A673 (cell line): ENCODE measurements around the gene ULBP1. TPM values are rescaled to one million over a fixed set of nuclear protein-coding genes. Genes with fewer than 3 reads are reported as not detected.
"Not testable (repeated sequence)": the region's sequence is repeated elsewhere in the genome, so short reads cannot be mapped to it uniquely, and the experiment has no call there.

ENCODE experiments used
- BruUV-seq: library from RNA; stranded (reverse); fragments of 400-500 nt; replicated peaks from 2 replicates; lab custom pipeline; 2021; lab: Mats Ljungman, UMichigan
- CTCF ChIA-PET: fragments of 300-600 bp; sonication (Branson Sonifier 250); formaldehyde crosslinking; loops from one replicate; lab custom pipeline; 2022; ENCODE audit warnings: antibody characterized with exemption; lab: Charles Lee
- POLR2A ChIA-PET: fragments of 300-600 bp; sonication (Branson Sonifier 250); formaldehyde crosslinking; loops from one replicate; lab custom pipeline; 2022; ENCODE audit warnings: antibody characterized with exemption; ENCODE audit not compliant: low non-redundant PET; lab: Charles Lee
- DNase-seq: peaks from one replicate; pipeline ENCODE4 v3.0.0-alpha.2; 2015; ENCODE audit warnings: low spot score
- H3K27ac ChIP-seq: fragments of 200-600 bp; sonication (generic); 2 replicates; pipeline ENCODE4 v1.5.1; 2016; ENCODE audit warnings: mixed run types, low read depth, mild to moderate bottlenecking, mixed read lengths, antibody characterized with exemption, low read length; ENCODE audit not compliant: poor library complexity, severe bottlenecking
- H3K27me3 ChIP-seq: fragments of 200-600 bp; sonication (generic); replicated peaks from 2 replicates; pipeline ENCODE4 v1.6.1; 2017; ENCODE audit warnings: mixed run types, low read depth, mild to moderate bottlenecking, mixed read lengths, antibody characterized with exemption, low read length; ENCODE audit not compliant: insufficient read depth, poor library complexity
- H3K36me3 ChIP-seq: fragments of 200-600 bp; sonication (generic); 2 replicates; pipeline ENCODE4 v1.6.1; 2016; ENCODE audit warnings: mixed run types, mild to moderate bottlenecking, mixed read lengths, antibody characterized with exemption, low read length; ENCODE audit not compliant: insufficient read depth, poor library complexity, severe bottlenecking
- H3K4me1 ChIP-seq: fragments of 200-600 bp; sonication (generic); 2 replicates; pipeline ENCODE4 v1.6.1; 2017; ENCODE audit warnings: mixed run types, mild to moderate bottlenecking, mixed read lengths, antibody characterized with exemption, low read length; ENCODE audit not compliant: insufficient read depth, poor library complexity, severe bottlenecking
- H3K4me3 ChIP-seq: fragments of 200-600 bp; sonication (generic); 2 replicates; pipeline ENCODE4 v1.5.1; 2016; ENCODE audit warnings: low read depth, mixed run types, mild to moderate bottlenecking, mixed read lengths, low read length; ENCODE audit not compliant: poor library complexity, severe bottlenecking
- H3K9me3 ChIP-seq: fragments of 200-600 bp; sonication (generic); 2 replicates; pipeline ENCODE4 v1.6.1; 2016; ENCODE audit warnings: mixed run types, low read depth, mild to moderate bottlenecking, mixed read lengths, antibody characterized with exemption, low read length; ENCODE audit not compliant: poor library complexity, severe bottlenecking
- intact Hi-C: fragments of 100-400 bp; cut with micrococcal nuclease; formaldehyde crosslinking; loops from one replicate; pipeline ENCODE4 v1.10.0; 2022; ENCODE audit not compliant: unreplicated experiment
- total RNA-seq: library from RNA; stranded (reverse); gene quantifications from 2 replicates; pipeline ENCODE4 v1.2.3, GENCODE V29; 2021
- TF ChIP-seq, protein P1 (sequence below): fragments of 300-800, 200-600 bp; sonication (generic); conservative IDR thresholded peaks from 2 replicates; pipeline ENCODE4 v1.5.1; 2017; ENCODE audit warnings: low read depth, mild to moderate bottlenecking, antibody characterized with exemption, low read length, moderate library complexity, mixed read lengths

The ULBP1 gene
- total RNA-seq, 1 experiment from 2014 or later = 5.2 TPM

- intact Hi-C loops, POLR2A ChIA-PET, H3K27ac ChIP-seq, H3K4me1 ChIP-seq, BruUV-seq, H3K9me3 ChIP-seq, H3K36me3 ChIP-seq, DNase-seq, H3K4me3 ChIP-seq: not testable (repeated sequence)
- TF ChIP-seq, protein P1, sequence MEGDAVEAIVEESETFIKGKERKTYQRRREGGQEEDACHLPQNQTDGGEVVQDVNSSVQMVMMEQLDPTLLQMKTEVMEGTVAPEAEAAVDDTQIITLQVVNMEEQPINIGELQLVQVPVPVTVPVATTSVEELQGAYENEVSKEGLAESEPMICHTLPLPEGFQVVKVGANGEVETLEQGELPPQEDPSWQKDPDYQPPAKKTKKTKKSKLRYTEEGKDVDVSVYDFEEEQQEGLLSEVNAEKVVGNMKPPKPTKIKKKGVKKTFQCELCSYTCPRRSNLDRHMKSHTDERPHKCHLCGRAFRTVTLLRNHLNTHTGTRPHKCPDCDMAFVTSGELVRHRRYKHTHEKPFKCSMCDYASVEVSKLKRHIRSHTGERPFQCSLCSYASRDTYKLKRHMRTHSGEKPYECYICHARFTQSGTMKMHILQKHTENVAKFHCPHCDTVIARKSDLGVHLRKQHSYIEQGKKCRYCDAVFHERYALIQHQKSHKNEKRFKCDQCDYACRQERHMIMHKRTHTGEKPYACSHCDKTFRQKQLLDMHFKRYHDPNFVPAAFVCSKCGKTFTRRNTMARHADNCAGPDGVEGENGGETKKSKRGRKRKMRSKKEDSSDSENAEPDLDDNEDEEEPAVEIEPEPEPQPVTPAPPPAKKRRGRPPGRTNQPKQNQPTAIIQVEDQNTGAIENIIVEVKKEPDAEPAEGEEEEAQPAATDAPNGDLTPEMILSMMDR = 0 out of 2 replicates have a peak, but pooled peaks have one; percentile 9
- H3K27me3 ChIP-seq = peaks cover 41% of the 10 kb centered on the region
- CTCF ChIA-PET = interaction anchor here (0.5 kb wide), 1 partner anchor 922 kb away, joined by 3 read pairs; no protein-coding TSS in a partner anchor
These were observed 9.8 kb upstream of the ULBP1 start for GRCh38 chr6:149953934-149954327.

DNA sequence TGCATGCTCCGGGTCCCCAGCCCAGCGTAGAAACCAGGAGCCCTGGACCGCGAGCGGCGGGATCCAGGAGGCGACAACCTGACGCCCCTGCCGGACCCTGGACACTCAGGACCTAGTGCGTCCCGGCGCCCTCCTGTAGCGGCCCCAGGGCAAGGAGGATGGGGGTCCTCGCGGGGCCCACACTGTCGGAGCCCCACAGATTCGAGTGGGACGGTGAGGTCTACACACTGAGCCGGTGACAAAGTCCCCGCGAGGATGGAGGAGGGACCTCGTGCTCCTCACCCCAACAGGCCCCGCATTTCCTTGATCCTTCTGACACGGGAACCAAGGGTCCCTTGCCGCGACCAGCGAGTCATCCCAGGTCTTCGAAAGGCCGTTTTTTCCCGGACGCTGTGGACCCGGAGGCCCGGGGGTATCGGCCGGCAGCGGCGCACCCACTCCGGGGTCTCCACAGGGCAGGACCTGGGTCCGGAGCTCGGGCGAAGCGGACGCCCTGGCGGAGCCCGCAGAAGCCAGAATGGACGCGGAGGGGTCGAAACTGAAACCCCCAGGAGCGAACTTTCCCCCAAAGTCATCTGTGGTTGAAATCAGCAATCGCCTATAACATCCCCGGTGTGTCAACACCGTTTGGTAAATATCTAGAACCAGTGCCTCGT is 9.3 kb upstream of the ULBP1 start:
- CTCF ChIA-PET, H3K9me3 ChIP-seq, H3K36me3 ChIP-seq, POLR2A ChIA-PET, H3K27ac ChIP-seq, H3K4me3 ChIP-seq, DNase-seq, intact Hi-C loops, H3K4me1 ChIP-seq, BruUV-seq: not testable (repeated sequence)
- peaks cover 41% of the 10 kb centered on the region for H3K27me3 ChIP-seq

GRCh38 chr6:149954984-149955653 is 8.6 kb upstream of the ULBP1 start:
- CTCF ChIA-PET, H3K4me1 ChIP-seq, intact Hi-C loops, BruUV-seq, POLR2A ChIA-PET, H3K9me3 ChIP-seq, DNase-seq, H3K4me3 ChIP-seq, H3K27ac ChIP-seq, H3K36me3 ChIP-seq: not testable (repeated sequence)
- peaks cover 40% of the 10 kb centered on the region for H3K27me3 ChIP-seq

DNA sequence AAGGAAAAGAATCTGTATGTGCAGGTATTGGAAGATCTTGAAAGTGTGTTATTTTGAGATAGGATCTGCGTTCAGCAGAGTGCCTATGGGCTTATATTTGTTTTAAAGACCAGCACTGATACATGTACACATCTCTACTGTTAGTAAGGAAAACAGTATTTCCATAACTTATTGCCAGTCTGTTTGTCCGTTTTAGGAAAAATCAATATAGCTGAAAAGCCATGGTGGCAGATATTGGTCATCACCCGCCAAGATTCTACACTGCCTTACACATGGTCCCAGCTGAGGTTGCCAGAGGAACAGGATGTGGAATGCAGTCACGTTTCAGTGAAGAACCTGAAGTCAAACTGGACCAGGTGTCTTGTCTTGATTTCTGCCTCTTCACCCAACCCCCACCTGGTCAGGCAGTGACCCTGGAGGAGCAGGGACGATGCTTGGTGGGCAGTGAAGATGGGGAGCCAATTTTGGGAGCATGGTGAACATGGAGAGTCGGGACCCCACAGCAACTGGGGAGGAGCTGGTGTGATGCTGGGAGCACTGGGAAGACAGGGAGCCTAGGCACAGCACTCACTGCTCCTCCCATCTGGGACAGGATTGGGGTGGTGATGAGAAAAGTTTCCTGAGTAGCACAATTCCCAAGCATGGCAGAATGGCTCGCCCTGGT is 8.0 kb upstream of the ULBP1 start:
- CTCF ChIA-PET, POLR2A ChIA-PET, intact Hi-C loops, BruUV-seq, DNase-seq, H3K4me1 ChIP-seq, H3K27ac ChIP-seq, H3K4me3 ChIP-seq, H3K9me3 ChIP-seq, H3K36me3 ChIP-seq: not testable (repeated sequence)
- peaks cover 37% of the 10 kb centered on the region for H3K27me3 ChIP-seq

DNA sequence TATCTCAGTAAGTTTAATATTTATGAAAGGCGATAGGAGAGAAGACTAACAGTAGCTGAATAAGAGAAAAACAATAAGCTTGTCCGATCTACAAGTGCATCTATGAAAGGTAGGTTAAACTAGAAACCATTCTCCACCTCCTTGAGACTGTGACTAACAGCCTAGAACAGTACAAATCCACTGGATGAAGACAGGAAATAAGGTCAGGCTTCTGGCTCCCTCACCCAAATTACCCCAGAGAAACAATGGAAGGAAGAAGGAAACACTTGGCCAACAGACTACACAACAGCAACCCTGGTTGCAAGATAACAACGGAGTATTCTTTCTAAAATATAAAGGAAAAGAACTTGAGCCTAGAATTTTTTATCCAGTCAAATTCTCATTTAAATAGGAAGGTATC is 5.6 kb upstream of the ULBP1 start:
- H3K36me3 ChIP-seq, H3K4me1 ChIP-seq, H3K4me3 ChIP-seq, H3K9me3 ChIP-seq, CTCF ChIA-PET, BruUV-seq, intact Hi-C loops, DNase-seq, POLR2A ChIA-PET, H3K27ac ChIP-seq: not testable (repeated sequence)
- peaks cover 26% of the 10 kb centered on the region for H3K27me3 ChIP-seq

DNA sequence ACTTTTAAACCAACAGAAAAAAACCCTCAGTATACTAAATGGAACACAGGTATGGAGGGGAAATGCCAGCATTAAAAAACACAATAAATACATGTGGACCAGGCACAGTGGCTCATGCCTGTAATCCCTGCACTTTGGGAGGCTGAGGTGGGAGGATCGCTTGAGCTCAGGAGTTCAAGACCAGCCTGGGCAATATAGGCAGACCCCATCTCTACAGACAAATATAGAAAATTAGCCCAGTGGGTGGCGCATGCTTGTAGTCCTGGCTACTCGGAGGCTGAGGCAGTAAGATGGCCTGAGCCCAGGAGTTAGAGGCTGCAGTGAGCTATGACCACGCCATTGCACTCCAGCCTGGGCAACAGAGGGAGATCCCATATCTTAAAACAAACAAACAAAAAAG is 3.9 kb upstream of the ULBP1 start:
- H3K36me3 ChIP-seq, H3K27ac ChIP-seq, H3K9me3 ChIP-seq, H3K4me1 ChIP-seq, POLR2A ChIA-PET, CTCF ChIA-PET, H3K4me3 ChIP-seq, BruUV-seq, intact Hi-C loops, DNase-seq: not testable (repeated sequence)
- H3K27me3 ChIP-seq = peaks cover 32% of the 10 kb centered on the region
